ENCODE results near the gene TRIM47. TPM values are rescaled to one million over a fixed set of nuclear protein-coding genes. Genes with fewer than 3 reads are reported as not detected.
"Not testable (repeated sequence)": the region's sequence is repeated elsewhere in the genome, so short reads cannot be mapped to it uniquely, and the experiment has no call there.

The TRIM47 gene
- total RNA-seq, 1 experiment from 2014 or later: 48.3 TPM

DNA sequence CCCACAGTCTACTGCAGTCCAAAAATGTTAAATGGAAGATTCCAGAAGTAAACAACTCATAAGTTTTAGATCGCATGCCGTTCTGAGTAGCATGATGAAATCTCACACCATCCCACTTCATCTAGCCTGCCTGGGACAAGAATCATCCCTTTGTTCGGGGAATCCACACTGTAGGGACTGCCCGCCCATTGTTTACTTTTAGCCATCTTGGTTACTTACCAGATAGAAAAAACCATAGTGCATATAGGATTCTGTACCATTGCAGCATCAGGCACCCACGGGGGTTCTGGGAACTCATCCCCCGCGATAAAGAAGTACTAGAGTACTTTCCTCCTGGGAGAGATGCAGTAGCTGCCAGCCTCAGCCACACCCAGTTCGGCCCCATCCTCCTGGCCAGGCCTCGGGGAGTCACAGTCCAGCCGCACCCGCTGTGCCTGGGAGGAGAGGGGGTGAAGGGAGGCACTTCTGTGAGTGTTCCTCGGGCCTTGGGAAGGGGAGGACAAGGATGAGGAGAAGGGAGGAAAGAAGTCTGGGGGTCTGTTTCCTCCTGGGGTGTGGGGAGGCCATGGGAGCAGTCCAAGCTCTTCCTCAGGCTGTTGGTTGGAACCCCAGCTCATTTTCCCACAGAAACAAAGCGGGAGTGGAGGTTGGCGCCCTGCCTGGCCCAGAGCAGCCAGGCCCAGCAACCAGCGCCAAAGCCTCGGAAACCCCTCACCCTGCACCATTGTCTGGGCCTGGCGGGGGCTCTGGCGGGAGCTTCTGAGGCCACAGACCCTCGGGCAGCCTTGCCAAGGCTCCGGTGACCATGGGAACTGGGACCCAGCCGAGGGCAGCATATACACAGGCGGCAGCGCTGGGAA lies 8.9 kb downstream of the TRIM47 start:
- peaks cover 24% of the 10 kb centered on the region for H3K4me1 ChIP-seq (replicated peaks; ENCODE audit: insufficient read depth)
- no peaks in the 10 kb centered on the region for H3K9me2 ChIP-seq (ENCODE audit: insufficient read depth)
- no peak overlapping the region for H3K4me3 ChIP-seq
- ChIA-PET POLR2A (ENCODE audit: unreplicated experiment) (interaction anchor here (0.7 kb wide), 2 partner anchors 89 to 180 kb away, joined by 3 read pairs; no protein-coding TSS in a partner anchor), CTCF (interaction anchor here (0.6 kb wide), 1 partner anchor 11 kb away, joined by 6 read pairs; no protein-coding TSS in a partner anchor)
- peaks cover 20% of the 10 kb centered on the region; the same call in 1 of the 2 replicates for H3F3A ChIP-seq (ENCODE audit: insufficient read depth, low read depth)
- TF ChIP-seq, protein P1, sequence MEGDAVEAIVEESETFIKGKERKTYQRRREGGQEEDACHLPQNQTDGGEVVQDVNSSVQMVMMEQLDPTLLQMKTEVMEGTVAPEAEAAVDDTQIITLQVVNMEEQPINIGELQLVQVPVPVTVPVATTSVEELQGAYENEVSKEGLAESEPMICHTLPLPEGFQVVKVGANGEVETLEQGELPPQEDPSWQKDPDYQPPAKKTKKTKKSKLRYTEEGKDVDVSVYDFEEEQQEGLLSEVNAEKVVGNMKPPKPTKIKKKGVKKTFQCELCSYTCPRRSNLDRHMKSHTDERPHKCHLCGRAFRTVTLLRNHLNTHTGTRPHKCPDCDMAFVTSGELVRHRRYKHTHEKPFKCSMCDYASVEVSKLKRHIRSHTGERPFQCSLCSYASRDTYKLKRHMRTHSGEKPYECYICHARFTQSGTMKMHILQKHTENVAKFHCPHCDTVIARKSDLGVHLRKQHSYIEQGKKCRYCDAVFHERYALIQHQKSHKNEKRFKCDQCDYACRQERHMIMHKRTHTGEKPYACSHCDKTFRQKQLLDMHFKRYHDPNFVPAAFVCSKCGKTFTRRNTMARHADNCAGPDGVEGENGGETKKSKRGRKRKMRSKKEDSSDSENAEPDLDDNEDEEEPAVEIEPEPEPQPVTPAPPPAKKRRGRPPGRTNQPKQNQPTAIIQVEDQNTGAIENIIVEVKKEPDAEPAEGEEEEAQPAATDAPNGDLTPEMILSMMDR (conservative IDR thresholded peaks at IDR 0.05): no peak
- TF ChIP-seq EZH2 (IDR thresholded peaks at IDR 0.05; ENCODE audit: low read depth): no peak
- H3K79me2 ChIP-seq (ENCODE audit: low read depth): no peaks in the 10 kb centered on the region
- H3K4me2 ChIP-seq: no peak overlapping the region
- no peaks in the 10 kb centered on the region for H4K20me1 ChIP-seq (ENCODE audit: insufficient read depth)
- DNase-seq: no peak
- no peaks in the 10 kb centered on the region for H3K36me3 ChIP-seq (ENCODE audit: low read depth)
- BruUV-seq (replicated peaks): no TSS peak
- no peaks in the 10 kb centered on the region for H3K27me3 ChIP-seq (ENCODE audit: insufficient read depth, low read depth)
- no peaks in the 10 kb centered on the region for H3K9me3 ChIP-seq (ENCODE audit: insufficient read depth, low read depth)
- H2AFZ ChIP-seq: no peak overlapping the region
- intact Hi-C loops (cut with micrococcal nuclease; ENCODE audit: unreplicated experiment): no loop called here
- no peak overlapping the region for H3K27ac ChIP-seq

GRCh38 chr17:75868730-75869281 lies 9.6 kb downstream of the TRIM47 start:
- H4K20me1 ChIP-seq (ENCODE audit: insufficient read depth); intact Hi-C loops (cut with micrococcal nuclease; ENCODE audit: unreplicated experiment); H3K9me2 ChIP-seq (ENCODE audit: insufficient read depth); CTCF ChIA-PET; H3K36me3 ChIP-seq (ENCODE audit: low read depth); H3K79me2 ChIP-seq (ENCODE audit: low read depth); H3K4me2 ChIP-seq; DNase-seq; H3K9me3 ChIP-seq (ENCODE audit: insufficient read depth, low read depth); H2AFZ ChIP-seq; H3K27me3 ChIP-seq (ENCODE audit: insufficient read depth, low read depth); H3K4me3 ChIP-seq; H3K27ac ChIP-seq; BruUV-seq (replicated peaks): not testable (repeated sequence)
- POLR2A ChIA-PET (ENCODE audit: unreplicated experiment): interaction anchor here (0.7 kb wide), 1 partner anchor 179 kb away, joined by 3 read pairs; no protein-coding TSS in a partner anchor
- peaks cover 24% of the 10 kb centered on the region for H3K4me1 ChIP-seq (replicated peaks; ENCODE audit: insufficient read depth)
- peaks cover 20% of the 10 kb centered on the region; the same call in 1 of the 2 replicates for H3F3A ChIP-seq (ENCODE audit: insufficient read depth, low read depth)

DNA sequence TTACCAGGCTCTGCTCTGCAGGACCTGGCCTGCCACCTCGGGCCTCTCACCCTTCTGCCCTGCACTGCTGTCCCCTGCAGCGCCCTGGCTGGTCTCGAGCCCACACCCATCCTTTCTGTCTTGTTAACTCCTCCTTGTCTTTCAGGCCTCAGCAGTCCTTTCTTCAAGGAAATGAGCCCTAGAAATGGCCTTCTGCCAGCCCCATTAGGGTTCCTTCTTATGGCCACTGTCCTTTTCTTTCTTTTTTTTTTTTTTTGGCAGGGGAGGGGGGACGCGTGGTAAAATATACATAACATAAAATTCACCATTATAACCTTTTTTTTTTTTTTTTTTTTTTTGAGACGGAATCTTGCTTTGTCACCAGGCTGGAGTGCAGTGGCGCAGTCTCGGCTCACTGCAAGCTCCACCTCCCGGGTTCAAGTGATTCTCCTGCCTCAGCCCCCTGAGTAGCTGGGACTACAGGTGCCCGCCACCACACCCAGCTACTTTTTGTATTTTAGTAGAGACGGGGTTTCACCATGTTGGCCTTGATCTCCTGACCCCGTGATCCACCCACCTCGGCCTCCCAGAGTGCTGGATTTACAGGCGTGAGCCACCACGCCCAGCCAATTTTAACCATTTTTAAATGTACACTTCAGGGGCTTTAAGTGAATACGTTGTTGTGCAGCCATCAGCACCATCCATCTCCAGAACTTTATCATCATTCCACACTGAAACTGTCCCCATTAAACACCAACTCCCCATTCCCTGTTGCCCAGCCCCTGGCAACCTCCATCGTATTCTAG lies 12.8 kb downstream of the TRIM47 start:
- H4K20me1 ChIP-seq (ENCODE audit: insufficient read depth); H3F3A ChIP-seq (ENCODE audit: insufficient read depth, low read depth); H3K4me1 ChIP-seq (replicated peaks; ENCODE audit: insufficient read depth); POLR2A ChIA-PET (ENCODE audit: unreplicated experiment); H3K27ac ChIP-seq; BruUV-seq (replicated peaks); H3K4me3 ChIP-seq; H3K36me3 ChIP-seq (ENCODE audit: low read depth); H3K9me2 ChIP-seq (ENCODE audit: insufficient read depth); intact Hi-C loops (cut with micrococcal nuclease; ENCODE audit: unreplicated experiment); H3K4me2 ChIP-seq; DNase-seq; H3K9me3 ChIP-seq (ENCODE audit: insufficient read depth, low read depth); H3K27me3 ChIP-seq (ENCODE audit: insufficient read depth, low read depth); H2AFZ ChIP-seq; H3K79me2 ChIP-seq (ENCODE audit: low read depth): not testable (repeated sequence)
- CTCF ChIA-PET: interaction anchor here (0.7 to 1.0 kb wide), 2 partner anchors 20 to 352 kb away, joined by 3 to 16 read pairs; no protein-coding TSS in a partner anchor

GRCh38 chr17:75864887-75865286 lies 13.5 kb downstream of the TRIM47 start:
- H3K79me2 ChIP-seq (ENCODE audit: low read depth); H3F3A ChIP-seq (ENCODE audit: insufficient read depth, low read depth); H3K9me3 ChIP-seq (ENCODE audit: insufficient read depth, low read depth); H2AFZ ChIP-seq; H3K27me3 ChIP-seq (ENCODE audit: insufficient read depth, low read depth); POLR2A ChIA-PET (ENCODE audit: unreplicated experiment); DNase-seq; H3K9me2 ChIP-seq (ENCODE audit: insufficient read depth); intact Hi-C loops (cut with micrococcal nuclease; ENCODE audit: unreplicated experiment); BruUV-seq (replicated peaks); H3K4me2 ChIP-seq; H3K4me1 ChIP-seq (replicated peaks; ENCODE audit: insufficient read depth); H3K36me3 ChIP-seq (ENCODE audit: low read depth); H3K27ac ChIP-seq; H4K20me1 ChIP-seq (ENCODE audit: insufficient read depth); H3K4me3 ChIP-seq: not testable (repeated sequence)
- CTCF ChIA-PET: interaction anchor here (0.7 to 1.0 kb wide), 2 partner anchors 19 to 353 kb away, joined by 3 to 16 read pairs; no protein-coding TSS in a partner anchor
